Esophagus squamous epithelium (tissue), 5 donors: Measurements from ENCODE around the gene TM4SF5. TPM values are rescaled to one million over a fixed set of nuclear protein-coding genes. Genes with fewer than 3 reads are reported as not detected.

Experiments used
- DNase-seq: peaks from one replicate; lab custom pipeline; 2025; lab: John Stamatoyannopoulos, UW
- H3K27ac ChIP-seq, 4 donors: fragments of 200-600 bp; sonication (generic); one replicate each; pipeline ENCODE4 v1.5.1; 2016 to 2019; ENCODE audit warnings: mild to moderate bottlenecking in 1 of 4
- H3K27me3 ChIP-seq, 4 donors: fragments of 200-600 bp; sonication (generic); 1 replicate in 3 of 4; 2 replicates in 1 of 4; pipeline versions ENCODE4 v1.5.1 to v1.6.0; 2017 to 2021; ENCODE audit warnings: antibody characterized with exemption in 1 of 4
- H3K36me3 ChIP-seq, 3 donors: fragments of 200-600 bp; sonication (generic); one replicate each; pipeline ENCODE4 v1.5.1; 2016 to 2019
- H3K4me1 ChIP-seq, 3 donors: fragments of 200-600 bp; sonication (generic); one replicate each; pipeline ENCODE4 v1.5.1; 2017 to 2019
- H3K4me3 ChIP-seq, 4 donors: fragments of 200-600 bp; sonication (generic); 1 replicate in 3 of 4; 2 replicates in 1 of 4; pipeline ENCODE4 v1.5.1; 2016 to 2019; ENCODE audit warnings: mild to moderate bottlenecking in 2 of 4, moderate library complexity in 1 of 4
- H3K9me3 ChIP-seq, 3 donors: fragments of 200-600 bp; sonication (generic); one replicate each; pipeline ENCODE4 v1.5.1; 2016 to 2019
- CTCF ChIP-seq, 6 experiments: fragments of 450-650 bp in 4 of 6; fragments of 200-600 bp in 2 of 6; sonication (generic) in 2 of 6; IDR thresholded peaks; one replicate each; pipeline ENCODE4 v1.5.1; 2016 to 2019; ENCODE audit warnings: antibody characterized with exemption in 6 of 6, mild to moderate bottlenecking in 4 of 6, moderate library complexity in 4 of 6
- POLR2A ChIP-seq, 4 donors: fragments of 450-650 bp; IDR thresholded peaks; one replicate each; pipeline ENCODE4 v1.6.1; 2017; ENCODE audit warnings: antibody characterized with exemption in 4 of 4, mild to moderate bottlenecking in 4 of 4, moderate library complexity in 3 of 4
- WGBS, 2 donors: methylation state at CpG; one replicate each; pipeline ENCODE4 v1.1.5; 2018; 5-methylcytosine and 5-hydroxymethylcytosine counted together
- intact Hi-C: fragments of 100-400 bp; cut with DNase I; formaldehyde crosslinking; loops from one replicate; pipeline ENCODE4 v1.15.0; 2022
- total RNA-seq, 4 donors: library from RNA; depleted of rRNA; stranded (reverse); fragments of >200 nt; gene quantifications; one replicate each; pipeline ENCODE4 v1.1.0, GENCODE V29; 2016
- donor health status: DM: yes; HTN: yes; CAD: no.

The TM4SF5 gene
- total RNA-seq, 4 donors from 2014 or later = not detected

- Histone ChIP-seq H3K27me3 (peaks cover 0 to 10% (median 0%) of the 10 kb centered on the region in 4 donors), H3K27ac (peak within 1 kb of the TSS; percentile 55 to 81 (median 77)), H3K4me3 (peak within 1 kb of the TSS; percentile 48 to 85 (median 76)), H3K4me1 (peaks cover 6 to 22% (median 9%) of the 10 kb centered on the region in 3 donors), H3K9me3 (no peaks in the 10 kb centered on the region), H3K36me3 (peaks cover 0 to 13% (median 0%) of the 10 kb centered on the region in 3 donors)
- no peak for DNase-seq
- no peak for TF ChIP-seq CTCF (IDR thresholded peaks at IDR 0.05)
- peak in 3 of 4 donors; percentile 15 to 63 (median 52) for TF ChIP-seq POLR2A (IDR thresholded peaks at IDR 0.05)
- WGBS, 2 donors = 0% methylated on average over 2 of the region's 100 CpGs
- intact Hi-C loops = loop anchor here (5.0 kb wide), 1 partner anchor 48 kb away; the partner anchor contains the start of genes GLTPD2 and VMO1
Measured at GRCh38 chr17:4739122-4740024, 32.3 kb upstream of the TM4SF5 start, which contains the start of the genes CXCL16 and ZMYND15. TSS of gene CXCL16 (minus strand) at chr17:4739928. CDS start at chr17:4739339, 589 bp downstream. TSS of gene ZMYND15 (plus strand) at chr17:4739833. CDS start at chr17:4740549, 716 bp downstream.

- intact Hi-C loops = no loop called here
- Histone ChIP-seq H3K27me3 (peaks cover 0 to 16% (median 0%) of the 10 kb centered on the region in 4 donors), H3K4me3 (peak overlapping the region; percentile 48 to 85 (median 76)), H3K9me3 (no peaks in the 10 kb centered on the region), H3K4me1 (peaks cover 6 to 27% (median 9%) of the 10 kb centered on the region in 3 donors), H3K27ac (peak overlapping the region; percentile 55 to 81 (median 77)), H3K36me3 (peaks cover 0 to 7% (median 0%) of the 10 kb centered on the region in 3 donors)
- 9 to 23% methylated on average over 8 to 11 of the region's 13 CpGs for WGBS, 2 donors
- TF ChIP-seq POLR2A (IDR thresholded peaks at IDR 0.05) (no peak), CTCF (IDR thresholded peaks at IDR 0.05) (no peak)
- DNase-seq = no peak
Measured at GRCh38 chr17:4740025-4740351, 31.7 kb upstream of the TM4SF5 start.

GRCh38 chr17:4740584-4740983 is 31.1 kb upstream of the TM4SF5 start:
- no peak for DNase-seq
- Histone ChIP-seq H3K27ac (no peak overlapping the region), H3K4me1 (peaks cover 6 to 33% (median 9%) of the 10 kb centered on the region in 3 donors), H3K27me3 (peaks cover 0 to 22% (median 0%) of the 10 kb centered on the region in 4 donors), H3K4me3 (no peak overlapping the region), H3K9me3 (no peaks in the 10 kb centered on the region), H3K36me3 (peaks cover 0 to under 1% (median 0%) of the 10 kb centered on the region in 3 donors)
- 89 to 92% methylated on average over 2 to 8 of the region's 8 CpGs for WGBS, 2 donors
- intact Hi-C loops = no loop called here
- no peak for TF ChIP-seq CTCF (IDR thresholded peaks at IDR 0.05)
- TF ChIP-seq POLR2A (IDR thresholded peaks at IDR 0.05) = no peak

GRCh38 chr17:4741544-4741943 is 30.1 kb upstream of the TM4SF5 start:
- no peak for DNase-seq
- intact Hi-C loops = no loop called here
- H3K9me3 ChIP-seq = no peaks in the 10 kb centered on the region
- TF ChIP-seq POLR2A (IDR thresholded peaks at IDR 0.05) (no peak), CTCF (IDR thresholded peaks at IDR 0.05) (no peak)
- H3K27me3 ChIP-seq = peaks cover 0 to 27% (median 0%) of the 10 kb centered on the region in 4 donors
- peaks cover 6 to 36% (median 9%) of the 10 kb centered on the region in 3 donors for H3K4me1 ChIP-seq
- no peak overlapping the region for H3K27ac ChIP-seq
- no peak overlapping the region for H3K4me3 ChIP-seq
- WGBS, 2 donors = 90 to 94% methylated on average over 4 to 8 of the region's 8 CpGs
- H3K36me3 ChIP-seq = no peaks in the 10 kb centered on the region

- WGBS, 2 donors = 57 to 78% methylated on average over 3 to 7 of the region's 9 CpGs
Measured at GRCh38 chr17:4742133-4742532, 29.6 kb upstream of the TM4SF5 start.

More at GRCh38 chr17:4742133-4742532, 29.6 kb upstream of the TM4SF5 start:
- Histone ChIP-seq H3K36me3 (no peaks in the 10 kb centered on the region), H3K4me1 (peaks cover 6 to 36% (median 9%) of the 10 kb centered on the region in 3 donors), H3K27ac (no peak overlapping the region), H3K27me3 (peaks cover 0 to 27% (median 0%) of the 10 kb centered on the region in 4 donors), H3K4me3 (no peak overlapping the region), H3K9me3 (no peaks in the 10 kb centered on the region)
- TF ChIP-seq CTCF (IDR thresholded peaks at IDR 0.05) = no peak
- TF ChIP-seq POLR2A (IDR thresholded peaks at IDR 0.05) = no peak
- no peak for DNase-seq
- intact Hi-C loops = no loop called here
